ENCODE results near the gene MEOX2.

- TF ChIP-seq CTCF (IDR thresholded peaks at IDR 0.05) (no peak), POLR2A (IDR thresholded peaks at IDR 0.05) (no peak)
These were observed 39.2 kb downstream of the MEOX2 start for GRCh38 chr7:15647309-15647708.

Measured in testis (tissue), 2 donors.